Stimulated activated CD4-positive, alpha-beta T cell treated with anti-CD3 and anti-CD28 coated beads, Interleukin-4, amount 100 ng/mL, for 4 hours (primary cell): Measurements from ENCODE around the gene LDLRAD4.

ENCODE experiments used
- DNase-seq, 2 experiments: peaks; one replicate each; pipeline ENCODE4 v3.0.0-alpha.2; 2020

The LDLRAD4 gene

DNA sequence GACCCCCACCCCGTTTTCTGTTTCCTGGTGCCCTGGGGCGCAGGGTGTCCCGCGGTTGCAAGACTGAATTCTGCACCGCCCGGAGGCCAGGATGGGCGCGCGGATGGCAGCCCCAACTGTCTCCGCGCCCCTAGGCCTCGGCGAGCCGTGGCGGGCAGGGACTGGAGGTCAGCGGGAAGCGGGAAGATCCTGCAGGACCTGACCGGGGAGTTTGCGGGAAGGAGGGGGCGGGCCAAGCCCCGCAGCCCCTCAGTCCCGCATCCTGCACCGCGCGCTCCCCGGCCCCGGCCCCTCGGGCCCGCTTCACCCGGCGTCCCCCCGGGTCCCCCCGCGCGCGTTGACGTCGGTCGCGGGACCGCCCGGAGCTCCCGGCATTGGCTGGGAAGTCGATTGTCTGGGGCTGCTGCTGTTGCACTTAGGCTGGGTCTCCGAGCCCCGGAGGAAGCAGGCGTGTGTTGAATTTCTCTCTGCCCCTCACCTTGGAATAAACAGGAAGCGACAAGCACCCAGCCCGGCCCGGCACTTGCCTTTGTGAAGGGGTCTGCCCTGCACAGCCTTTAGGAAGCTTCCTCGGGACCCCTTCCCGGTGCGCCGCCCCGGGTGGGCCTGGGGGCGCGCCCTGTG is at the start of gene LDLRAD4:
Gene LDLRAD4 (plus strand): TSS at position 393 of the 624 bp plus-strand sequence.
- peak; percentile 25 to 39 for DNase-seq

DNA sequence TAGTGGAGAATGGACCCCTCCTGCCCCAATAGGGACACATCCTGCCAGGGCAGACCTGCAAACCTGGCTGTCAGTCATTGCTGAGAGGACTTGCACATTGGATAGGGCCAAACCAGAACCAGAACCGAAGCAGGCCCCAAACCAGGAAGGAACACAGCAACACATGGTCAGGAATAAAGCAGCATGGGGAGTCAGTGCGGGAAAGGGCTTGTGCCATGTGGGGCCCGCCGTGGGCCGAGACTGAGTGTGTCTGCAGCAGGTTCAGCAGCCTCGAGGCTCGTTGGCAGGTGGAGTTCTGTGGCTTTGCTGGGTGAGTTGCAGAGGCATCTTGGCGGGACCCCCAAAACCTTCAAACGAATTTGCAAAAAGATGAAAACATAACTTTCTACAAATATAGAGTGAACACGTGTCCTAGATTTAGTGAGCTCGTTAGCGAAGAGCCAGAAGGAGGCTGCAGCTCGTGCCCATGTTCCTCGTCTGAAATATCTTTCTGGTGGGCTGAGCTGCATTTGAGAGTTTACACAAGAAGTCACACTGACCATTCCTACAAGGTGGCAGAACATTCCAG is 44.9 kb upstream of the LDLRAD4 start:
- DNase-seq, result no peak

DNA sequence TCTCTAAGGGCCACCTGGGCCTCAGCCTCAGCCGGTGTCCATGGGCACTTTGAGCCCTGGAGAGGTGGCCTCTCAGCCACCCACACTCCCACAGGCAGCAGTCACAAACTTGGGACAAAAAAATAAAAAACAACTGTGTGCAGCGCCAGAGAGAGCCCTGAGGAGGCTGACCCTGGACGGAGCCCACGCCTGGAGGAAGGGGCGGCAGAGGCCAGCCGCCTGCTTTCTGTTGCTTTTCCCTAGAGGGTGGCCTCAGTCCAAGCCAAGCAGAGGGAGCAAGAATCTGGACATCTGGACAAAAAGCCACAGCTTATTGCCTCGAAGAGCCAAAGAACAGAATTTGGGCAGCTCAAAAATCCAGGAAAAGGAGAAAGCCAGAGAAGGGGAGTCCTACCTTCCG is 43.3 kb upstream of the LDLRAD4 start:
- no peak for DNase-seq

DNA sequence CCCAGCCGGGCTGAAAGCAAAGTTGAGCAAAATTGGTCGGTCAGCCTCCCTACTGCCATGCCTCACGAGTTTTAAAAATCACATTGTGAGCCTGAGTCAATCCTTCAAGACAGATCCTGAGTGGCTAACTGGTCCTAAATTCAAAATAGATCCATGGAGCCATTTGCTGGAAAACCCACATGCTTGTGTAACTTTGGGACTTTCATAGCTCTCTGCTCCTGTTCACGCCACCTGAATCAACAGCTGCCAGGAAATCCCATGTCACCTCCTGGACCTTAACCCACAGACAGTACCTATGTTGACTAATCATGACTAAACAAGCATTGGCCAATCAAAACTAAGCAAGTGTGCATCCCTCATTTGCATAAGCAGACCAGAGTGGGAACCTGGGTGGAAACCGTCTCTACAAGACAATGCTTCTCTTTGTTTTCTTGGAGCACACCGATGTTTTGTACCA is 42.8 kb upstream of the LDLRAD4 start:
- DNase-seq, result no peak

DNA sequence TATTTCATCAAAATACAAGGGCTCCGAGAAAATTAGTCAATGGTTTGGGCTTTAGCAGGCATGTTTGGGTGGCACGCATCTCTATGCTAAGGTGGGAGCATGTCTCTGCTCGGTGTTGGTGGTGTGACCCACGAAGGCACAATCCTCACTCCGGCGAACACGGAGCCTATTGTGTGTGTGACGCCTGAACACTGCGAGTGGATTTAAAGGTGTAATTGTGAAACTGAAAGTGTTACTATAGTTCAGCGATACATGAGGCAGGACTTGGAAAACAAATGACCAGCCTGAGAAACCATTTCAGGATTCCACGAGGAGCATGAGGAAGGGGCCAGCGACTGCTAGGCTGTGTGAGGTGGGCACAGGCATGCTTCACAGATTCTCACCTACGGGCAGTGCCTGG is 41.7 kb upstream of the LDLRAD4 start:
- DNase-seq, result no peak

DNA sequence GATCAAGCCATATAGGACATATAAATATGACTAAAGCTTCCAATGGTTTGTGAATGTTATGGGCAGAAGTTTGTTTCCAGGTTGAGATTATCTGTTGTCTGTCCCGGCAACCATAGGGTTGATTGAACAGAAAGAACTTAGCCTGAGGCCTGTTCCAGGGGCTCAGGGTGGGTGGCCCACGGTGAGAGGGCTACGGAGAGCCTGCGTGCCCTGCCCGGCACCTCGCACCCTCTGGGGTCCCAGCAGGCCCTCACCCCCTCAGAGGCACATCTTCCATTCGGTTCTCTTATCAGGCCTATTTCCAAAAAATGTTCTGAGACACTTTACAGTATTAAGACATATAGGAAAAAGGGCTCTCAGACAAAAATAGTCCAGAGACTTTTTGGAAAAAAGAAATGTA is 40.4 kb upstream of the LDLRAD4 start:
- DNase-seq, result no peak

DNA sequence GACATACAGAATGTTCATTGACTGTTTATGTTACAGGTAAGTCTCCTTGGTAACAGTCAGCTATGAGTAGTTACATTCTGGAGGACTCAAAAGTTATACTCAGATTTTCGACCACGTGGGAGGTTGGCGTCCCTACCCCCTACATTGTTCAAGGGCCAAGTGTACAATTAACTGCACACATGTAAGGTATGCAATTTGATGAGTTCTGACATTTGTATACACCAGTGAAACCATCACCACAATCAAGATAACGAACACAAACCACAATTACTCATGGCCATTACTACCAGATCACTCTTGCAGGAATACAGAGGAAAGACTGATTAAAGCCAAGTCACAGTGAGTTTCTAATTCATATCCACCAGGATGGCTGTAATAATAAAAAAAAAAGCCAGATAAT is 39.6 kb upstream of the LDLRAD4 start:
- no peak for DNase-seq

DNA sequence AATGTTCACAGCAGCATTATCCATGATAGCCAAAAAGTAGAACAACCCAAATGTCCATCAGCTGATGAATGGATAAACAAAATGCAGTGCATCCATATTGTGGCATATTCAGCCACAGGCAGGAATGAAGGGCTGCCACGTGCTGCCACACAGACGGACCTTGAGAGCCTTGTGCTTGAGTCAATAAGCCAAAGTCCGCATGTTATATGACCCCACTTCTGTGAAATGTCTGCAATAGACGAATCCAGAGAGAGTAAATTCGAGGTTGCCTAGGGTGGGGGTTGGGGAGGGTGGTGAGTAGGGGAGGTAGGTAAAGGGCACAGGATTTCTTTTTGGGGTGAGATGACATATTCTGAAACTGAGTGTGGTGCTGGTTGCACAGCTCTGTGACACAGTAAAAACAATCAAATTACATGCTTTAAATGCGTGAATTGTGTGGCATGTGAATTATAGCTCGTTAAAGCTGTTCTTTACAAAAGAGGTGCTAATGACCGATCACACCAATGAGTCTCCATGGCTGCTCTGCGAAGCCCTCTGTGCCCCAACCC is 38.9 kb upstream of the LDLRAD4 start:
- no peak for DNase-seq

DNA sequence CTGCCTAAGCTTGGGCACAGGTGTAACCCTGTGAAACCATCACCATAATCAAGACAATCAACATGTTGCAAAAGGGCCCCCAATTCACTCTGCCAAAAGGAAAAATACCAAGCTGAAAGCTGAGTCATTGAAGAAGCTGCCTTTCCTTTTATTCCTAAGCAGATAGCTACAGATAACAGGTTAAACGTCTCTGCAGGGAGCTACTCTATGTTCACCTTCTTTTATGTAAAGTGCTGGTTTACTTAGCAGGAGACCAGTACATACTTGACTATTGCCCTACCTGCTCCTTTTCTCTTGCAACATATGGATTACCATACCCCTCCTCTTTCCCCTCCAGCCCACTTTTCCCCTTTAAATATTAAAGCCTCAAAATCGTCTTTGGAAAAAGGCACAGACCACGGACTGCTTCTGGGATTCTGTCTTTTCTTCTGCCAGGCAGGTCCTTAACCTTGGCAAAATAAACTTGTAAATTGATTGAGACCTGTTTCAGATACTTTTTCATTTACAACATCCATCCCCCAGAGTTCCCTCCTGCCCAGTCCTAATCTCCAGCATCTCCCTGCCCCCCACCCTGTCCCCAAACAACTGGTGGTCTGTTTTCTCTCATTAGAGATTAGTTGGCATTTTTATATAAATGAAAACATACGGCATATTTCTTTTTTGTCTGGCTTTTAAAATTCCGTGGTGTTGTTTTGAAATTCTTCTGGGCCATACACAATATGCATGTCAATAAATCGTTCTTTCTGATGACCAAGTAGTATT is 37.8 kb upstream of the LDLRAD4 start:
- DNase-seq, result no peak

DNA sequence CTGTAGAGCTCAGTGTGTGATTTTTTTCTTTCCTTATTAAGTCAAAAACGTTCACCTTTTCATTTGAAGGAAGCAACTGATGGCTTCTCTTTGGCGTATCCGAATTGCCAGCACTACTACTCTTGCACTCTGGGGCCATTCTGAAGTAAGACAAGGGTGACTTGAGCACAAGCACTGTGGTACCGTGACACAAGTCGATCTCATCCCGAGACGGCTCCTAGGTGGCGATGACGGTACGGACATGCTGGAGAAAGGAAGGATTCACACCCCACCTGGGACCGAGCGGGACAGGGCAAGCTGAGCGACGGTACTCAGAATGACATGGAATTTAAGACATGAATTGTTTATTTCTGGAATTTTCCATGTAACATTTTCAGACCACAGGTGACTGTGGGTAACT is 36.8 kb upstream of the LDLRAD4 start:
- no peak for DNase-seq

DNA sequence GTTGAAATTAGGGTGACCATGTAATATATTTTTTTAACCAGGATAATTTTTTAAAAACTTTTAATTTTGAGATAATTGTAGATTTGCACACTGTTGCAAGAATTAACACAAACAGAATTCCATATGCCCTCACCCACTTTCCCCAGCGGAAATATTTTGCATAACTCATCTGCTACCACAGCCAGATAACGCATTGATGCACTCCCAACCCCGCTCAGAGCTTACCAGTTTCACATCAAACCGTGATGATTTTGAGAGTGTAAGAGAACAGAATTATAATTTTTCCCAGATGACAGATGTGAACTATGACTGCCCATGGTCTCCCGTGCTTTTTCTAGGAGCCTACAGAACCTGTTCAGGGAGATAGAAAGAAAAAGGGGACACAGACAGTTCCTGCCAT is 35.2 kb upstream of the LDLRAD4 start:
- no peak for DNase-seq

DNA sequence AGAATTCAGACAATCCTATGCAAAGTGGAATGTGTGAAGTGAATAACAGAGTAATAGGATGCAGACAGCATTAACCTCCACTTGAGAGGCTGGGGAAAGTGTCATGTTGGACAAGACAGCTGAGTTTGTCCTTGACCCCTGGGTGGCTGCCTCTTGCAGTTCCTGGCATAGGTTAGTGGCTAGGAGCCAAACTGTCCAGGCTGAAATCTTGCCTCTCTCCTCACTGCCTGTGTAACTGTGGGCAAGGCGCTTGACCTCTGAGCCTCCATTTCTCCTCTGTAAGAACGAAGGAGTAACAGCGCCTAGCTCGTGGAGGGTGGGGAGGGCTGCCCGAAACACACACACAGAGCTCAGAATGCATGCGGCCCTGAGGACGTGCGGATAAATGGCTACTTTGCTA is 34.8 kb upstream of the LDLRAD4 start:
- DNase-seq, result no peak

DNA sequence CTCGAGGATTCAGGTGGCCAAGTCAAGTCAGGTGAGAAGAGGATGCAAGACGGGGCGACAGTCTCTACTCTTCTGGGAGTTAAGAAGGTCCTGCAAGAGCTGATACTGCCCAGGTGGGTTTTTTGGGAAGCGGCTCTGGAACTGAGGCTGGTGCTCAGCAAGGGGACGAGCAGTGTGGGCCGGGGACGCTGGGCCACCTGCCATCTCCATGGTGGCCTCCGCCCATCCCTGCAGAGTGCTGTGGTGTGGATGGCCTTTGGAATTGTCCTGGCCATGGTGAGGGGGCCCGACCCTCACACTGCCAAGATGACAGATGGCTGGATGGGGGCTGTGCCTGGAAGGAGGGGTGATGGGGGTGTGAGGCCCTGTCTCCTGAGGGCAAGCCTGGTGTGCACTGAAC is 34.2 kb upstream of the LDLRAD4 start:
- no peak for DNase-seq

DNA sequence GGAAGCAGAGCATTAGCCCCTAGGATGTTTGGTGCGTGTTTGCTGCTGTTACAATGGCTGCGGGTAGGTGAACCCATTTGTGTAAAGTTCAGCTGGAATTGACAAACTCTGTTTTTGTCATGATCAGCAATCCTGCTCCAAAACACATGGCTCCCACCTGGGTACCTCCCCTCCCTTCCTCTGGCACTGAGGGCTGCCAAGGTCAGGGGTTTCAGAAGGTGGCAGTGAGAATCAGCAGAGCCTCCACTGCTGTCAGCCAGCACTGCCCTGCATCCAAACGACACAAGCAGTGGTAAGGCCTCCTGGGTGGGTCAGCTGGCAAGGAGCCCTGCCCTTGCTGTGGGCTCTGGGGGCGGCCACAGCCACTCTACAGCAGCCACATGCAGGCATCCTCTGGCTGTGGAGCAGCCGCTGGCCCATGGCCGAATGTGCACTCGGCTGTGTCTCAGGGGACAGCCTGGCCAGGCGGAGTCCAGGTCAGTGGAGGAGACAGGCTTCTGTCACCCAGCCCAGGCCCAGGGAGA is 32.8 kb upstream of the LDLRAD4 start:
- no peak for DNase-seq

DNA sequence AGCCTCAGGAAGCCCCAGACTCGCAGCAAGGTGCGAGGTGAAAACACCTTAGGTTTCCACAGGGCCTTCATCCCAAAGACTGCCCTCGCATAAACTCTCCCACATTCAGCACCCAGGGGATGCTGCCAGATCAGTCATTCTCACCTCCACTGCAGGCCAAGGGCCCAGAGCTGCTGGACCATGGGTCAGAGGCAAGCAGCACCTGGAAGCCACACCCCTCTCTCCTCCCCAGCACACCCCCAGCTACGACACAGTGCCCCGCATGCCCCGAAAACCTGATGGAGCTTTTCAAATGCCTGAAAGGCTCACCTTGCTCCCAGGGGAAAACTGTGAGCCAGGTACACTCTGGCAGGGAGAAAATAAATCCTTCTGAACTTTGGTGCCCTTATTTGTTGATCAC is 31.9 kb upstream of the LDLRAD4 start:
- no peak for DNase-seq

DNA sequence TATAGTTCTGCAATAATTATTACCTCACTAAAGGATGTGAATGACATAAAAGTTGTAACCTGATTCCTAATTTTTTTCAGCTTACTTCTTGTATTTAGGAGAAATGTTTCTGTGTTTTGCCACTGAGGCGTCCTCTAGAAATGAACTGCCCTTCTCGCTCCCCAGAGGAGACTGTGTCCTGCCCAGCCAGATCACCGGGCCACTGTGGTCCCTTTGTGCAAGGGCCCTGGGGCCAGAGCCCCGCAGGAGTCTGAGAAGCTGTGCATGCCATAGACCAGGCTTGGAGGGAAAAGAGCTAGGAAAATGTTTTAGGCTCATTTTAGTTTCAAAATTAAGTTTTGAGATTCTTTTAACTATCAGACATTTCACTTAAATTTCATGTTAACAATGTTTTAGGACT is 31.1 kb upstream of the LDLRAD4 start:
- DNase-seq, result no peak

DNA sequence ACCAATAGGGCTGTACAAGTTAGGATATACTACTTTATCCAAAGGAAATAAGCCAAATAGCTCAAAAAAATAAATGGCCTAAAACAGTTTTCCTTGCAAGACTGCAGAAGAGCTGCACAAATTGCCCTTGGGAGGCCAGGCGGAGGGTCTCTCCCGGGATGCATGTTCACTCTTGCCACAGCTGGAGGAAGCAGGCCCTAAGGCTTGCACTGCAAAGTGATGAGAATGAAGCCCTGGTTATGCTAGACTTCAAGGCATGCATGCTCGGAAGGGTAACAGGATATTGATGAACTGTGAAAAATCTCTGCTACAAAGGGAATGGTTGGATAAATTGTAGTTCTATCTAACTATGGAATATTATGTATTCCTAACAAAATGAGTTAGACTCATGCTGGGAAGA is 27.5 kb upstream of the LDLRAD4 start:
- no peak for DNase-seq

DNA sequence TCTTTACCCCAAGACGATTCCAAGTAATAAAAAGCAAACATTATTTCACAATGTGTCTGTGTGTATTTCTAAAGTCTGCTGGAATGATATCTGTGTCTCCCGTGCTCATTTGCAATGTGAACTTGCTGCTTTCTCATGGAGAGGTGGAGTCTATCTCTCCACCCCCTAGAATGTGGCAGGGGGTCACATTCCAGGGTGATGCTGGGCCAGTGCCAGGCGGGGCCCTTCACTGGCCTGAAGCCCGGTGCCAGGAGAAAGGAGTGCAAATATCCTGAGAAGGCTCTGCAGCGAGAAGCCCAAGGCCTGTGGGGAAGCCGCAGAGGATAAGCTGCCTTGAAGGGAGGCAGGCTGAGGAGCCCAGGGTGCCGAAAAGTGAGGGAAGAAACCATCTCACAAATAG is 26.8 kb upstream of the LDLRAD4 start:
- DNase-seq, result no peak

DNA sequence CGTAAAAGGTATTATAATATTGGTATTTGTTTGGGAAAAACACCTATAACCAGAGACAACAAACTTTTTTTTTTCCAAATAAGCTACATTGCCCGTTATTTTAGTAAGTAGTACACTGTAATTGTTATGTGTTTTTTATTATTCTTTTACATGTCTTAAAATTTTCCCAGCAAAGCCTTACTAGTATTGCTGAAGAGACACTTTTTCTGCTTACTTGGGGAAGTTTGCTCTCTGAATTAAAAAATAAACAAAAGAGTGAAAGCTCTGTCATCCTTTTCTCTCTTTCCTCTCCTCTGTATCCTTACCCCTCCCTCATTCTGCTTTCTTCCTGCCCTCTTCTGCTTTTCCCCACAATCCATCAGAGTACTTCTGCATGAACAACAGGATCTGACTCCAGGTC is 25.6 kb upstream of the LDLRAD4 start:
- DNase-seq, result no peak

DNA sequence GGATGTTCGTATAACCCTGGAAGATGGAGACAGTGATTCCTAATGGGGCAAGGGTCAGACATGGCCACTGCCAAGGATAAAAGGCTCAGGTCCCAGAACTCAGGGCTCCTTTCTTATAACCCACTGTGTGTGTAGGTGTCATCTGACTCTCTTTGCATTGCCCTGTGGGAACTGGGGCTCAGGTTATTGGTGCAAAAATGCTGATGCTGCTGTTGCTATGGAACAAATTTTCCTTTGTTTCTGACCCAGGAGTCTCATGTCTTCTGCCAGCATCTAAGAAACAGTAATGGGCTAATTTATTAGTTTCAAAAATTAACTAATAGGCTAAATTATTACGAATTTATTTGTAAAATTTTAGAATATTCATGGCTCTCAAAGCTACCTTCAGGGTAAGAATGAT is 24.3 kb upstream of the LDLRAD4 start:
- DNase-seq, result no peak

DNA sequence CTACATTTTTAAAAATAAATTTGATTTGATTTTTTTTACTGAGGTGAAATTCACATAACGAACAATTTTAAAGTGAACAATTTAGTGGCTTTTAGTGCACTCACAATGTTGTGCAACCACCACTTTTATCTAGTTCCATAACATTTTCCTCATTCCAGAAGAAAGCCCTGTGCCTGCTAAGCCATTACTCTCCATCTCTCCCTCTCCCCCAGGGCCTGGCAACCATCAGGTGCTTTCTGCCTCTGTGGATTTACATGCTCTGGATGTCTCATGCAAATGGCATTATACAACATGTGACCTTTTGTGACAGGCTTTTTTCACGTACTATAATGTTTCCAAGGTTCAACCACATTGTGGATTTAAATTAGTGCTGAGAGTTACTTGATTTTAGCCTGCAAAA is 19.9 kb upstream of the LDLRAD4 start:
- no peak for DNase-seq

DNA sequence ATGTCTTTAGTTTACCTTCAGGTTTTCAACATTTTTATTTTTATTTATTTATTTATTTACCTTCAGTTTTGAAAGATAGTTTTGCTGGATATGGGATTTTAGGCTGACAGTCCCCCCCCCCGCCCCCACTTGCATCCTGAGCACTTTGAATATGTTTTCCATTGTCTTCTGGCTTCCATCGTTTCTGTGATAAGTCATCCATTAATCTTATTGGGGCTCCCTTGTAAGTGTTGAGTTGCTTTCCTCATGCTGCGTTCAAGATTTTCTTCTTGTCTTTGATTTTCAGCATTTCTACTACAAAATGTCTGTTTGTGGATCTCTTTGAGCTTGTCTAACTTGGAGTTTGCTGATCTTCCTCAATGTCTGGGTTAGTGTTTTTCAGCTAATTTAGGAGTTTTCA is 19.4 kb upstream of the LDLRAD4 start:
- DNase-seq, result no peak

DNA sequence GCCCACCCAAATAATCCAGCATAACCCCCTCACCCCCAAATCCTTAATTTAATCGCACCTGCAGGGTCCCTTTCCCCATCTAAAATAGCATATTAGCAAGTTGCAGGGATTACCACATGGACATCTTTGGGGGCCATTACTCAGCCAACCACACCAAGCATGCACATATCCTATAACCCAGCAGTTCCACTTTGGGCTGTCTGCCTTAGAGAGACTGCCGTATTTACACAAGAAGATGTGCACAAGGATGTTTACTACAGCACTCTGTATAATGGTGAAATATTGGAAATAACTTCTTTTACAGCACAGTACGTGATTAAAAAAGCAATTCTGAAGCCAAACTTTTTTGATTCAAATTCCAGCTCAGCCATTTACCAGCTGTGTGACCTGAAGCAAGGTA is 17.3 kb upstream of the LDLRAD4 start:
- no peak for DNase-seq

DNA sequence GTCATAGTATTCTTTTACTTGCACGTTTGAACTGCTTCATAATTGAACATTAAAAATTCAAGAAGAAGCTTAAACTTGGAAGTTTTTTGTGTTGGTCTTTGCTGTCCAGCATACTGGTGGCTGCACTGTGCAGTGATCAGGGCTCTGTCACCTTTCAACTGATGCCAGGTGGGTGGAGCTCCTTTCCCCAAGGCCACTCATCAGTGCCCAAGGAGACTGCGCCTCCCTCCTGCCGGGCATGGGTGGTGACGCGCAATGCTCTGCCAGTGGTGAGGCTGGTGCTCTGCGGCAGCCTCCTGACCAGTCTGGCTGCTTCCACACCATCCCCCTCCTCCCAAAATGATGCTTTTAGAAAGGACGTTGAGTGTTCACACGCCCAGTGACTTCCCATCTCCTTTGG is 16.0 kb upstream of the LDLRAD4 start:
- no peak for DNase-seq
